HEK293 (cell line): ENCODE data around the gene SLC44A5.
"Not testable (repeated sequence)": the region's sequence is repeated elsewhere in the genome, so short reads cannot be mapped to it uniquely, and the experiment has no call there.

Experiments used
- CTCF ChIA-PET: fragments of 350-600 bp; formaldehyde crosslinking; extraction: SDS; loops from one replicate; lab custom pipeline; 2021; ENCODE audit warnings: antibody characterized with exemption; lab: Yijun Ruan, JAX
- POLR2A ChIA-PET: fragments of 300-600 bp; formaldehyde crosslinking; extraction: SDS; loops from one replicate; lab custom pipeline; 2020; ENCODE audit warnings: antibody characterized with exemption, inconsistent platforms; lab: Yijun Ruan, JAX
- H3K27ac ChIP-seq: fragments of 200-500 bp; sonication (Bioruptor generic); 2 replicates; pipeline ENCODE4 v1.5.1; 2014; ENCODE audit warnings: low read depth, low read length, control low read depth, inconsistent platforms; ENCODE audit errors: extremely low read depth
- H3K36me3 ChIP-seq, 2 experiments: fragments of 200-500 bp in 1 of 2; sonication (Bioruptor generic) in 1 of 2; 1 replicate in 1 of 2; 2 replicates in 1 of 2; pipeline ENCODE4 v1.5.1; 2014 to 2017; ENCODE audit warnings: inconsistent platforms in 2 of 2, low read length in 2 of 2; ENCODE audit not compliant: control insufficient read depth in 2 of 2, insufficient read depth in 1 of 2
- H3K4me1 ChIP-seq: fragments of 200-500 bp; sonication (Bioruptor generic); 2 replicates; pipeline ENCODE4 v1.5.1; 2014; ENCODE audit warnings: mild to moderate bottlenecking, low read length, inconsistent platforms; ENCODE audit not compliant: control insufficient read depth, insufficient read depth
- H3K4me3 ChIP-seq: 2 replicates; pipeline ENCODE4 v1.5.1; 2011; ENCODE audit warnings: low read depth, mild to moderate bottlenecking, control low read depth, low read length, moderate library complexity
- H3K9me3 ChIP-seq: fragments of 200-500 bp; sonication (Bioruptor generic); 2 replicates; pipeline ENCODE4 v1.5.1; 2014; ENCODE audit warnings: low read depth, low read length, inconsistent platforms; ENCODE audit not compliant: control insufficient read depth, insufficient read depth
- BCL11B ChIP-seq: fragments of 450-650 bp; formaldehyde crosslinking; IDR thresholded peaks from 2 replicates; pipeline ENCODE4 v1.5.1; 2016; ENCODE audit warnings: low read depth, missing biosample characterization, missing genetic modification characterization
- MEIS1 ChIP-seq: sonication (generic); formaldehyde crosslinking; IDR thresholded peaks from 2 replicates; pipeline ENCODE4 v1.8.1; 2022; ENCODE audit warnings: missing genetic modification reagents, mild to moderate bottlenecking, borderline replicate concordance
- SETDB1 ChIP-seq: IDR thresholded peaks from one replicate; pipeline ENCODE4 v1.6.1; 2017; ENCODE audit warnings: mild to moderate bottlenecking, low read length, moderate library complexity, mixed read lengths; ENCODE audit not compliant: insufficient read length
- TRIM28 ChIP-seq: IDR thresholded peaks from 2 replicates; pipeline ENCODE4 v1.6.1; 2011; ENCODE audit warnings: low read length, control low read depth, borderline replicate concordance
- YY1 ChIP-seq: fragments of 450-650 bp; formaldehyde crosslinking; IDR thresholded peaks from 2 replicates; pipeline ENCODE4 v1.5.1; 2018; ENCODE audit warnings: missing biosample characterization, missing genetic modification characterization
- ZNF114 ChIP-seq: fragments of 450-650 bp; formaldehyde crosslinking; IDR thresholded peaks from 2 replicates; pipeline ENCODE4 v1.5.0; 2017; ENCODE audit warnings: missing biosample characterization, missing genetic modification characterization
- ZNF121 ChIP-seq: fragments of 450-650 bp; formaldehyde crosslinking; IDR thresholded peaks from 2 replicates; pipeline ENCODE4 v1.5.1; 2016; ENCODE audit warnings: missing biosample characterization, missing genetic modification characterization
- ZNF157 ChIP-seq: fragments of 450-650 bp; formaldehyde crosslinking; IDR thresholded peaks from 2 replicates; pipeline ENCODE4 v1.5.1; 2016; ENCODE audit warnings: missing biosample characterization, missing genetic modification characterization
- ZNF18 ChIP-seq: fragments of 450-650 bp; formaldehyde crosslinking; IDR thresholded peaks from 2 replicates; pipeline ENCODE4 v1.5.1; 2016; ENCODE audit warnings: missing biosample characterization, missing genetic modification characterization
- ZNF223 ChIP-seq: fragments of 450-650 bp; formaldehyde crosslinking; IDR thresholded peaks from 2 replicates; pipeline ENCODE4 v1.5.1; 2016; ENCODE audit warnings: missing biosample characterization, missing genetic modification characterization
- ZNF362 ChIP-seq: fragments of 450-650 bp; formaldehyde crosslinking; IDR thresholded peaks from 2 replicates; pipeline ENCODE4 v1.5.1; 2016; ENCODE audit warnings: missing biosample characterization, missing genetic modification characterization
- ZNF623 ChIP-seq: fragments of 450-650 bp; formaldehyde crosslinking; IDR thresholded peaks from 2 replicates; pipeline ENCODE4 v1.5.1; 2016; ENCODE audit warnings: missing biosample characterization, missing genetic modification characterization
- TF ChIP-seq, protein P1 (sequence below): fragments of 450-650 bp; formaldehyde crosslinking; IDR thresholded peaks from 2 replicates; pipeline ENCODE4 v1.5.1; 2016; ENCODE audit warnings: missing biosample characterization, missing genetic modification characterization
- TF ChIP-seq, protein P2 (sequence below): fragments of 450-650 bp; formaldehyde crosslinking; IDR thresholded peaks from 2 replicates; pipeline ENCODE4 v1.5.1; 2017; ENCODE audit warnings: missing biosample characterization, missing genetic modification characterization

The SLC44A5 gene

DNA sequence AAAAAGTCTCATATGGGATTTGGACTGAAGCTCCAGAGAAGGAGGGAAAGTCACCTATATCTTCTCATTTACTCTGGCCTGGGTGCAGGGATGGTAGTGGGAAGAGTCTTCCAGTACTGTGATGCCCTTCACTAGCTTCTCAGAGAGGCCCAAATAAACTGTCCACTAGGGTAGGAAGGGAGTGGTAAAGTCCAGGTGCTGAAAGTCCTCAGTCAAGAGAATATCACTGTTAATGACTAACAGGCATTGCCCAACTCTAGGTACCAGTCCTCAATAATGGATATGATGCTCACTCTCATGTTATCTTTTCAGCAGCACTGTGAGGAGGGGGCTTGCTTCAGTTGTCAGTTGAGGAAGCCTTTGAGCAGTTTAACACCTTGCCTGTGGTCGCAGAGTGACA, 412.8 kb downstream of the SLC44A5 start (continued):
- TF ChIP-seq ZNF362 = no peak
- TF ChIP-seq ZNF114 (tag by site-specific recombination) = no peak

DNA sequence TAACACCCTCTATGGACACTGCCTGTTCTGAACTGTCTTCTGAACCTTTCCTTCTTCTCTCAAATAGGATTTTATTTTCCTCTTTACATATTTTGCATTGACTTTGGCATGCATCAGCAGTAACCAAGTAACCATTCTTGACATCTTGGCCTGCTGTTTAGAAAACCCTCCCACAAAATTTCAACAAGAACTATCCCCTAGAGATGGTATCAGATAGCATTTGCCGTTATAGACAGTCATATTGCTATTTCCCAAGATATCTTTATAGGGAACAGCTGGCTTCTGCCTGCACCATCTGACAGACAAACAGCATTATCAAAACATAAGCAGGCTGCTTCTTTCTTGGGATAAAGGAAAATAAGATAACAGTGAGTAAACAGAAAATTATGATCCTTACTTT, 422.0 kb downstream of the SLC44A5 start:
- CTCF ChIA-PET = interaction anchor here (0.8 kb wide), 1 partner anchor 14 kb away, joined by 4 read pairs; no protein-coding TSS in a partner anchor
- POLR2A ChIA-PET = no interaction called here

DNA sequence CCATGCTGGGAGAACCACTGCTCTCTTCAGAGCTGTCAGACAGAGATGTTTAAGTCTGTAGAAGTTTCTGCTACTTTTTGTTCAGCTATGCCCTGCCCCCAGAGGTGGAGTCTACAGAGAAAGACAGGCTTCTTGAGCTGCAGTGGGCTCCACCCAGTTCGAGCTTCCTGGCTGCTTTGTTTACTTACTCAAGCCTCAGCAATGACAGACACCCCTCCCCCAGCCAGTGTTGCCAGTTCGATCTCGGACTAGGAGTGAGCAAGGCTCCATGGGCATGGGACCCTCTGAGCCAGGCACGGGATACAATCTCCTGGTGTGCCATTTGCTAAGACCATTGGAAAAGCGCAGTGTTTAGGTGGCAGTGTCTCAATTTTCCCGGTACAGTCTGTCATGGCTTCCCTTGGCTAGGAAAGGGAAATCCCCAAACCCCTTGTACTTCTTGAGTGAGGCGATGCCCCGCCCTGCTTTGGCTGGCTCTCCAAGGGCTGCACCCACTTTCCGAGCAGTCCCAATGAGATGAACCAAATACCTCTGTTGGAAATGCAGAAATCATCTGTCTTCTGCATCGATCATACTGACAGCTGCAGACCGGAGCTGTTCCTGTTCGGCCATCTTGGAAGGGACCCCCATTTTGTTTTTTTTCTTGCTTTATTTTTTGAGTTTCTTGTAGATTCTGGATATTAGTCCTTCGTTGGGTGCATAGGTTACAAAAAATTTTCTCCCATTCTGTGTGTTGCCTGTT, 429.5 kb downstream of the SLC44A5 start:
- H3K4me1 ChIP-seq, H3K36me3 ChIP-seq, H3K9me3 ChIP-seq, POLR2A ChIA-PET, H3K27ac ChIP-seq, H3K4me3 ChIP-seq: not testable (repeated sequence)
- CTCF ChIA-PET = interaction anchor here (0.7 kb wide), 1 partner anchor 414 kb away, joined by 3 read pairs; no protein-coding TSS in a partner anchor
- peak; percentile 55 for TF ChIP-seq YY1 (tag by site-specific recombination)
- TF ChIP-seq SETDB1 = peak; percentile 69
- TF ChIP-seq TRIM28 = peak; percentile 72; the same call in 1 of the 2 replicates

More for the DNA sequence above, 422.0 kb downstream of the SLC44A5 start:
- no peaks in the 10 kb centered on the region for H3K9me3 ChIP-seq
- TF ChIP-seq ZNF121 (no peak), BCL11B (no peak)
- H3K4me3 ChIP-seq = no peak overlapping the region
- no peak overlapping the region for H3K27ac ChIP-seq
- no peaks in the 10 kb centered on the region for H3K36me3 ChIP-seq
- no peaks in the 10 kb centered on the region for H3K4me1 ChIP-seq

DNA sequence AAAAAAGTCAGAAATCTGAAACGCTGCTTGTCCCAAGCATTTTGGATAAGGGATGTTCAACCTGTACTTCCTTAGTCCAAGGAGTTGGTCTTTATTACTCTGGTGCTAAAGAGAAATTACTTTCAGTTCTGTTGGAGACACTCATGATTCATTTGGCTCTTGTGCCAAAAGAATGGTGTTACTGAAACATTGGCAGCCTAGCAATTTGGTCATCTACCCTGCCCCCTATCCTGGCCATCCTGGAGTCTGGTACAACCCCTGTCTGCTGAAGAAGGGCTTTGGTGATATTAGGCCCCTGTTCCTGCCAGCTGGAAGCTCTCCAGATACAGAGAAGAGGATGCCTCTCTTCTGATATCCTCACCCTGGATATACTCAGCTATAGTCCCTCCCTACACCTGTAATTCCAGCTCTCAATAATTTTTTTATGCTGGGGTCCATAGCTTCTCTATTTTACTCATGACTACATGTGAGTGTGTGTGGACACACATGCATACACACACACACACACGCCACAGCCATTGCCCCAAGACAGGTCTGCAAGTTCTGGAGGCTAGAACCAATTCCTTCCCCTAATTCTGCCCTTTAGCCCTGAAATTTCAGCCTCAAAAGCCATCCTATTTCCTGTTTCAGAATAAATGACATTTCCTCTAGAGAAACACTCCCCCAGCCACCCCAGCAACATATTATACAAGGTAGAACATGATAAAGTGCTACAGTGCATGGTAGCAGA, 436.7 kb downstream of the SLC44A5 start:
- Histone ChIP-seq H3K27ac (no peak overlapping the region), H3K4me3 (no peak overlapping the region), H3K36me3 (no peaks in the 10 kb centered on the region), H3K9me3 (no peaks in the 10 kb centered on the region), H3K4me1 (no peaks in the 10 kb centered on the region)
- CTCF ChIA-PET = no interaction called here
- TF ChIP-seq MEIS1 (CRISPR knock-in tag) = no peak
- TF ChIP-seq ZNF157 (tag by site-specific recombination) = no peak
- TF ChIP-seq, protein P1, sequence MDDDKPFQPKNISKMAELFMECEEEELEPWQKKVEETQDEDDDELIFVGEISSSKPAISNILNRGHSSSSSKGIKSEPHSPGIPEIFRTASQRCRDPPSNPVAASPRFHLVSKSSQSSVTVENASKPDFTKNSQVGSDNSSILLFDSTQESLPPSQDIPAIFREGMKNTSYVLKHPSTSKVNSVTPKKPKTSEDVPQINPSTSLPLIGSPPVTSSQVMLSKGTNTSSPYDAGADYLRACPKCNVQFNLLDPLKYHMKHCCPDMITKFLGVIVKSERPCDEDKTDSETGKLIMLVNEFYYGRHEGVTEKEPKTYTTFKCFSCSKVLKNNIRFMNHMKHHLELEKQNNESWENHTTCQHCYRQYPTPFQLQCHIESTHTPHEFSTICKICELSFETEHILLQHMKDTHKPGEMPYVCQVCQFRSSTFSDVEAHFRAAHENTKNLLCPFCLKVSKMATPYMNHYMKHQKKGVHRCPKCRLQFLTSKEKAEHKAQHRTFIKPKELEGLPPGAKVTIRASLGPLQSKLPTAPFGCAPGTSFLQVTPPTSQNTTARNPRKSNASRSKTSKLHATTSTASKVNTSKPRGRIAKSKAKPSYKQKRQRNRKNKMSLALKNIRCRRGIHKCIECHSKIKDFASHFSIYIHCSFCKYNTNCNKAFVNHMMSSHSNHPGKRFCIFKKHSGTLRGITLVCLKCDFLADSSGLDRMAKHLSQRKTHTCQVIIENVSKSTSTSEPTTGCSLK = no peak
- TF ChIP-seq ZNF223 (tag by site-specific recombination) = no peak
- TF ChIP-seq ZNF18 (tag by site-specific recombination) = no peak
- TF ChIP-seq, protein P2, sequence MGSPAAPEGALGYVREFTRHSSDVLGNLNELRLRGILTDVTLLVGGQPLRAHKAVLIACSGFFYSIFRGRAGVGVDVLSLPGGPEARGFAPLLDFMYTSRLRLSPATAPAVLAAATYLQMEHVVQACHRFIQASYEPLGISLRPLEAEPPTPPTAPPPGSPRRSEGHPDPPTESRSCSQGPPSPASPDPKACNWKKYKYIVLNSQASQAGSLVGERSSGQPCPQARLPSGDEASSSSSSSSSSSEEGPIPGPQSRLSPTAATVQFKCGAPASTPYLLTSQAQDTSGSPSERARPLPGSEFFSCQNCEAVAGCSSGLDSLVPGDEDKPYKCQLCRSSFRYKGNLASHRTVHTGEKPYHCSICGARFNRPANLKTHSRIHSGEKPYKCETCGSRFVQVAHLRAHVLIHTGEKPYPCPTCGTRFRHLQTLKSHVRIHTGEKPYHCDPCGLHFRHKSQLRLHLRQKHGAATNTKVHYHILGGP = no peak
- no peak for TF ChIP-seq ZNF623 (tag by site-specific recombination)
- POLR2A ChIA-PET = no interaction called here
